Loucy (cell line): Measurements from ENCODE around the gene HLA-DMB.

Source experiments
- CTCF ChIP-seq: fragments of 200-600 bp; sonication (generic); conservative IDR thresholded peaks from 2 replicates; pipeline ENCODE4 v1.5.1; 2014; ENCODE audit warnings: mild to moderate bottlenecking, antibody characterized with exemption, low read length
- EZH2phosphoT487 ChIP-seq: fragments of 200-600 bp; IDR thresholded peaks from 2 replicates; pipeline ENCODE4 v1.6.1; 2018; ENCODE audit warnings: antibody characterized with exemption, mild to moderate bottlenecking, moderate library complexity, borderline replicate concordance

GRCh38 chr6:32886681-32887383 is 54.0 kb downstream of the HLA-DMB start:
- no peak for TF ChIP-seq CTCF
- no peak for TF ChIP-seq EZH2phosphoT487
